H1 (cell line): ENCODE results near the gene DUS1L. TPM values are rescaled to one million over a fixed set of nuclear protein-coding genes. Genes with fewer than 3 reads are reported as not detected.
A peak's percentile ranks its signal among the peaks of the same experiment; 100 is the strongest.

Source experiments
- CTCF ChIA-PET: fragments of 300-600 bp; sonication (Branson Sonifier 250); formaldehyde crosslinking; loops from one replicate; lab custom pipeline; 2021; ENCODE audit not compliant: partially characterized antibody; lab: Charles Lee
- POLR2A ChIA-PET: fragments of 300-600 bp; sonication (Branson Sonifier 250); formaldehyde crosslinking; loops from one replicate; lab custom pipeline; 2021; ENCODE audit warnings: inconsistent platforms; ENCODE audit not compliant: partially characterized antibody; lab: Charles Lee
- DNase-seq, 2 experiments: peaks; one replicate each; pipeline versions ENCODE4 v3.0.0 to v3.0.0-alpha.2; 2010 to 2022; ENCODE audit warnings: low spot score in 2 of 2, low read depth in 1 of 2, mixed read lengths in 1 of 2
- FAIRE-seq: peaks from 2 replicates; lab custom pipeline; 2011; peaks lifted over from hg19 to GRCh38; lab: Jason Lieb, UNC
- H2AFZ ChIP-seq: 2 replicates; pipeline ENCODE4 v1.8.1; 2012; ENCODE audit warnings: low read length, inconsistent platforms
- H2AK5ac ChIP-seq: 2 replicates; pipeline ENCODE4 v1.6.1; 2013; ENCODE audit warnings: low read depth, low read length
- H2BK120ac ChIP-seq: replicated peaks from 2 replicates; pipeline ENCODE3; 2013; ENCODE audit warnings: low read depth, low read length, inconsistent platforms
- H2BK12ac ChIP-seq: 2 replicates; pipeline ENCODE4 v1.6.1; 2013; ENCODE audit warnings: low read depth, low read length
- H2BK15ac ChIP-seq: 2 replicates; pipeline ENCODE4 v1.6.1; 2013; ENCODE audit warnings: low read length
- H2BK20ac ChIP-seq: 2 replicates; pipeline ENCODE4 v1.6.1; 2013; ENCODE audit warnings: low read length
- H2BK5ac ChIP-seq: 2 replicates; pipeline ENCODE4 v1.6.1; 2013; ENCODE audit warnings: low read depth, low read length
- H3K14ac ChIP-seq: 2 replicates; pipeline ENCODE4 v1.6.1; 2013; ENCODE audit warnings: inconsistent platforms; ENCODE audit not compliant: insufficient read length
- H3K18ac ChIP-seq: 2 replicates; pipeline ENCODE4 v1.6.1; 2013; ENCODE audit warnings: low read length; ENCODE audit errors: extremely low read depth
- H3K23ac ChIP-seq: 2 replicates; pipeline ENCODE4 v1.6.1; 2013; ENCODE audit warnings: inconsistent platforms; ENCODE audit not compliant: insufficient read length
- H3K23me2 ChIP-seq: 2 replicates; pipeline ENCODE4 v1.6.1; 2013; ENCODE audit warnings: low read depth, low read length
- H3K27ac ChIP-seq: 2 replicates; pipeline ENCODE4 v1.6.1; 2011; ENCODE audit warnings: low read depth, low read length, inconsistent platforms
- H3K27me3 ChIP-seq, 4 experiments: replicated peaks in 1 of 4; 1 replicate in 1 of 4; 2 replicates in 3 of 4; pipeline versions ENCODE4 v1.6.1 to v1.8.1; 2011 to 2013; ENCODE audit warnings: low read length in 3 of 4, mild to moderate bottlenecking in 3 of 4, inconsistent platforms in 2 of 4, mixed read lengths in 2 of 4, moderate library complexity in 1 of 4; ENCODE audit not compliant: control insufficient read depth in 3 of 4, insufficient read depth in 3 of 4; ENCODE audit errors: extremely low read depth in 1 of 4
- H3K36me3 ChIP-seq, 4 experiments: 2 replicates each; pipeline versions ENCODE4 v1.6.1 to v1.8.1; 2011 to 2013; ENCODE audit warnings: mild to moderate bottlenecking in 4 of 4, low read length in 3 of 4, moderate library complexity in 2 of 4, control low read depth in 1 of 4, inconsistent platforms in 1 of 4; ENCODE audit not compliant: insufficient read depth in 4 of 4, control insufficient read depth in 2 of 4
- H3K4ac ChIP-seq: replicated peaks from 2 replicates; pipeline ENCODE3; 2013; ENCODE audit warnings: low read length, low read depth, mixed read lengths, inconsistent platforms; ENCODE audit not compliant: insufficient read length
- H3K4me1 ChIP-seq, 4 experiments: replicated peaks in 1 of 4; 1 replicate in 1 of 4; 2 replicates in 3 of 4; pipeline versions ENCODE4 v1.6.1 to v1.8.1; 2011 to 2013; ENCODE audit warnings: low read length in 3 of 4, inconsistent platforms in 2 of 4, mixed read lengths in 1 of 4; ENCODE audit not compliant: insufficient read depth in 4 of 4, control insufficient read depth in 3 of 4
- H3K4me2 ChIP-seq, 2 experiments: 2 replicates each; pipeline versions ENCODE4 v1.6.1 to v1.8.1; 2011 to 2013; ENCODE audit warnings: low read depth in 2 of 2, low read length in 2 of 2, control low read depth in 1 of 2, inconsistent platforms in 1 of 2, mild to moderate bottlenecking in 1 of 2; ENCODE audit not compliant: insufficient read depth in 1 of 2
- H3K4me3 ChIP-seq, 4 experiments: fragments of 200-600, 300-600 bp in 1 of 4; sonication (generic), shearing (Covaris generic), sonication (Bioruptor Twin) in 1 of 4; 2 replicates each; pipeline versions ENCODE4 v1.5.1 to v1.8.1; 2011 to 2016; ENCODE audit warnings: low read length in 4 of 4, low read depth in 3 of 4, control low read depth in 2 of 4, inconsistent platforms in 2 of 4, mild to moderate bottlenecking in 2 of 4, mixed read lengths in 1 of 4, moderate library complexity in 1 of 4; ENCODE audit not compliant: insufficient read depth in 2 of 4; ENCODE audit errors: extremely low read depth in 1 of 4
- H3K56ac ChIP-seq: replicated peaks from 2 replicates; pipeline ENCODE3; 2013; ENCODE audit warnings: low read depth, mild to moderate bottlenecking, mixed read lengths, low read length, inconsistent platforms; ENCODE audit not compliant: insufficient read length
- H3K79me1 ChIP-seq: 2 replicates; pipeline ENCODE4 v1.6.1; 2013; ENCODE audit warnings: low read depth, low read length, control low read depth
- H3K79me2 ChIP-seq, 2 experiments: 2 replicates each; pipeline versions ENCODE4 v1.6.1 to v1.8.1; 2012 to 2013; ENCODE audit warnings: low read length in 2 of 2, mild to moderate bottlenecking in 2 of 2, inconsistent platforms in 1 of 2; ENCODE audit not compliant: insufficient read depth in 2 of 2, control insufficient read depth in 1 of 2
- H3K9ac ChIP-seq, 4 experiments: replicated peaks in 1 of 4; 1 replicate in 1 of 4; 2 replicates in 3 of 4; pipeline versions ENCODE4 v1.6.1 to v1.8.1; 2011 to 2013; ENCODE audit warnings: low read depth in 3 of 4, low read length in 3 of 4, control low read depth in 2 of 4, mild to moderate bottlenecking in 2 of 4, moderate library complexity in 2 of 4, inconsistent platforms in 1 of 4; ENCODE audit errors: extremely low read depth in 1 of 4
- H3K9me3 ChIP-seq, 2 experiments: 2 replicates each; pipeline versions ENCODE4 v1.6.1 to v1.8.1; 2012 to 2013; ENCODE audit warnings: mild to moderate bottlenecking in 2 of 2, moderate library complexity in 2 of 2, control low read depth in 1 of 2, inconsistent platforms in 1 of 2, low read depth in 1 of 2, low read length in 1 of 2, mixed read lengths in 1 of 2; ENCODE audit not compliant: insufficient read depth in 2 of 2
- H4K20me1 ChIP-seq, 2 experiments: replicated peaks in 1 of 2; 2 replicates each; pipeline versions ENCODE3 to v1.8.1; 2011 to 2013; ENCODE audit warnings: inconsistent platforms in 2 of 2, low read length in 2 of 2, mild to moderate bottlenecking in 1 of 2; ENCODE audit not compliant: insufficient read depth in 2 of 2, control insufficient read depth in 1 of 2
- H4K5ac ChIP-seq: 2 replicates; pipeline ENCODE4 v1.6.1; 2013; ENCODE audit warnings: low read length, low read depth, mixed read lengths, inconsistent platforms; ENCODE audit not compliant: insufficient read length
- H4K8ac ChIP-seq: 2 replicates; pipeline ENCODE4 v1.8.0; 2013; ENCODE audit warnings: mild to moderate bottlenecking, moderate library complexity, low read length, inconsistent platforms; ENCODE audit not compliant: insufficient read depth; ENCODE audit errors: extremely low read depth
- H4K91ac ChIP-seq: replicated peaks from 2 replicates; pipeline ENCODE3; 2013; ENCODE audit warnings: low read length, mixed read lengths, inconsistent platforms; ENCODE audit not compliant: insufficient read length
- E2F6 ChIP-seq: IDR thresholded peaks from 2 replicates; pipeline ENCODE4 v1.6.1; 2012; ENCODE audit warnings: inconsistent platforms
- EZH2 ChIP-seq: fragments of 200-600 bp; sonication (generic); IDR thresholded peaks from 2 replicates; pipeline ENCODE4 v1.7.1; 2012; ENCODE audit warnings: low read depth, mild to moderate bottlenecking, moderate library complexity, low read length, inconsistent platforms; ENCODE audit not compliant: severe bottlenecking
- TAF7 ChIP-seq: optimal IDR thresholded peaks from 2 replicates; pipeline ENCODE3; 2011; ENCODE audit warnings: low read depth, mild to moderate bottlenecking, inconsistent platforms, low read length, moderate library complexity, borderline replicate concordance
- WGBS, 2 experiments: shearing (Covaris generic) in 1 of 2; methylation state at CpG; one replicate each; pipeline versions ENCODE4 v1.1.6 to v1.1.7; 2013 to 2015; ENCODE audit warnings: low lambda C conversion rate in 2 of 2, mixed read lengths in 2 of 2, inconsistent platforms in 1 of 2, low coverage in 1 of 2, missing lambda C conversion rate in 1 of 2; ENCODE audit not compliant: insufficient replicate concordance in 2 of 2, insufficient coverage in 1 of 2, insufficient read length in 1 of 2; ENCODE audit errors: extremely low coverage in 1 of 2, missing lambda C conversion rate in 1 of 2; 5-methylcytosine and 5-hydroxymethylcytosine counted together
- polyA plus RNA-seq, 7 experiments: library from polyadenylated mRNA; depleted of rRNA in 3 of 7; stranded (reverse) in 5 of 7; unstranded in 2 of 7; fragments of >200 nt in 5 of 7; fragments of 200-250 nt in 2 of 7; gene quantifications; 1 replicate in 5 of 7; 2 replicates in 1 of 7; 4 replicates in 1 of 7; pipeline versions ENCODE4 v1.2.1 to v1.2.3, GENCODE V29; 2011 to 2013; ENCODE audit warnings: missing spikeins in 2 of 7, mixed read lengths in 2 of 7
- total RNA-seq: library from RNA; stranded (reverse); fragmentation: NEBNext Ultra II Directional; extraction: Animal tissue kit (Norgen Biotek cat#: 25700); gene quantifications from 2 replicates; pipeline ENCODE4 v1.2.1, GENCODE V29; 2021

Gene DUS1L
- total and polyA plus RNA-seq, 2 of the 8 experiments (the other 6 are each of a cell fraction or from before 2014, with no cell fraction given) = 34.5 to 69.1 TPM

- no peak overlapping the region for H3K9ac ChIP-seq
- no peak overlapping the region for H4K91ac ChIP-seq
- peaks cover 14 to 43% (median 36%) of the 10 kb centered on the region in 4 experiments for H3K36me3 ChIP-seq
Measured at GRCh38 chr17:82058230-82058854, 7.3 kb downstream of the DUS1L start.

More at GRCh38 chr17:82058230-82058854, 7.3 kb downstream of the DUS1L start:
- Histone ChIP-seq H3K18ac (no peak overlapping the region), H3K9me3 (no peaks in the 10 kb centered on the region), H3K4me3 (no peak overlapping the region), H2BK120ac (no peak overlapping the region), H3K56ac (peak overlapping the region; percentile 16), H3K79me1 (no peaks in the 10 kb centered on the region), H2BK12ac (no peak overlapping the region), H3K4me1 (no peaks in the 10 kb centered on the region), H4K5ac (no peak overlapping the region), H2BK20ac (no peak overlapping the region), H3K23me2 (no peaks in the 10 kb centered on the region; the same call in 1 of the 2 replicates), H3K27me3 (no peaks in the 10 kb centered on the region), H4K20me1 (peaks cover under 1 to 19% of the 10 kb centered on the region in 2 experiments), H3K79me2 (peaks cover 0 to under 1% of the 10 kb centered on the region in 2 experiments; a peak in 1 of 4 replicates), H2AK5ac (no peak overlapping the region), H4K8ac (peak overlapping the region; percentile 5; the same call in 1 of the 2 replicates), H2AFZ (no peak overlapping the region), H3K27ac (no peak overlapping the region), H3K4me2 (no peak overlapping the region), H3K14ac (no peak overlapping the region), H2BK15ac (no peak overlapping the region), H3K23ac (no peak overlapping the region), H2BK5ac (no peak overlapping the region), H3K4ac (no peak overlapping the region)
- DNase-seq (no peak), FAIRE-seq (no peak)
- ChIA-PET CTCF (interaction anchor here (0.9 to 1.7 kb wide), 4 partner anchors 9 to 94 kb away, joined by 3 to 4 read pairs (median 3); no protein-coding TSS in a partner anchor), POLR2A (interaction anchor here (0.6 to 16.2 kb wide), 11 partner anchors 3 to 321 kb away, joined by 3 to 161 read pairs (median 24); partner anchors contain the start of genes DUS1L, GPS1, RAC3 and RFNG)
- TF ChIP-seq TAF7 = no peak
- no peak for TF ChIP-seq E2F6
- TF ChIP-seq EZH2 = no peak
- 88% methylated on average over 16 of the region's 17 CpGs; no CpG with 5 or more reads in 1 of the 2 experiments for WGBS, 2 experiments
